Spleen (tissue), 7 donors: ENCODE results near the gene EFHD2.

Source experiments
- POLR2A ChIP-seq, 3 donors: fragments of 450-650 bp; IDR thresholded peaks; one replicate each; pipeline ENCODE4 v1.5.1; 2017; ENCODE audit warnings: antibody characterized with exemption in 3 of 3, mild to moderate bottlenecking in 1 of 3
- POLR2AphosphoS5 ChIP-seq, 3 donors: sonication (generic); formaldehyde crosslinking; IDR thresholded peaks; one replicate each; pipeline ENCODE4 v1.5.1; 2017; ENCODE audit warnings: antibody characterized with exemption in 3 of 3
- TF ChIP-seq, protein P1 (sequence below), 11 experiments: fragments of 200-600 bp in 7 of 11; fragments of 450-650 bp in 4 of 11; sonication (generic) in 4 of 11; IDR thresholded peaks in 8 of 11; conservative IDR thresholded peaks in 3 of 11; 1 replicate in 7 of 11; 2 replicates in 4 of 11; pipeline versions ENCODE4 v1.4.0 to v1.8.0; 2016 to 2021; ENCODE audit warnings: antibody characterized with exemption in 11 of 11, inconsistent platforms in 4 of 11, mild to moderate bottlenecking in 1 of 11
- donor health status: DM: no; HTN: no; CAD: no; lungs with moderate emphysema.
- donor health status: DM: no; HTN: no; CAD: no.
- donor health status: DM: no; HTN: no; CAD: no.

DNA sequence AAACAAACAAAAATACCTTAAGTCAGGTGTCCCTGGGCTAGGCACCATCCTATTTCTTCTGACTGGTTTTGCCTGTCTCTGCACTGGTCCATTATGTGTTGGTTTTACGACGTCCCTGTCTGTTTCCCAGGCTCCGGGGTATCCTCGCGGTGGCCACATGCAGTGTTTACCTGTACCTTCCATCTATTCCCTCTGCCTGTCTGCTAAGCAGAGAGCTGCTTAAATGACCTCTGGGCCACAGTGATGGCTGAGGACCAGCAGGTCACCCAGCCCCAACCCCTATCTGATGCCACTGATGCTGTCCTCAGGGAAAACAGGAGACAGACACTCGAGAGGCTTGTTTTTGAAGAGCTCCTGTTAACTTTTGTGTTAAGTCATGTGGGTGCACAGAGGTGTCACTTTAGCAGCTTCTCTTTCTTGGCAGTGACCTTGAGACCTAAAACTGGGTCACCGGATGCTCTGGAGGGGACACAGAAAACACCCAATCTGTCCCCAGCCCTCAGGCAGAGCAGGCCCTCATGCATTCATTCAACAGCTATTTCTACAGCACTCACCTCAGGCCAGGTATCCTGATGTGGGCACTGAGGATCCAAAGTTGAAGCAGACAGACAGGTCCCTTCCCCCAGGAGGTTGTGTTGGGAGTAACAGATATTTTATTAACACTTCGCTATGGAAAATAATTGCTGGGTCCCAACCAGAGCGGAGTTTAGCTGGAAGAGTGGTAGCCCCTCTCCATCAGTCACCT is 4.4 kb upstream of the EFHD2 start:
- TF ChIP-seq, protein P1, sequence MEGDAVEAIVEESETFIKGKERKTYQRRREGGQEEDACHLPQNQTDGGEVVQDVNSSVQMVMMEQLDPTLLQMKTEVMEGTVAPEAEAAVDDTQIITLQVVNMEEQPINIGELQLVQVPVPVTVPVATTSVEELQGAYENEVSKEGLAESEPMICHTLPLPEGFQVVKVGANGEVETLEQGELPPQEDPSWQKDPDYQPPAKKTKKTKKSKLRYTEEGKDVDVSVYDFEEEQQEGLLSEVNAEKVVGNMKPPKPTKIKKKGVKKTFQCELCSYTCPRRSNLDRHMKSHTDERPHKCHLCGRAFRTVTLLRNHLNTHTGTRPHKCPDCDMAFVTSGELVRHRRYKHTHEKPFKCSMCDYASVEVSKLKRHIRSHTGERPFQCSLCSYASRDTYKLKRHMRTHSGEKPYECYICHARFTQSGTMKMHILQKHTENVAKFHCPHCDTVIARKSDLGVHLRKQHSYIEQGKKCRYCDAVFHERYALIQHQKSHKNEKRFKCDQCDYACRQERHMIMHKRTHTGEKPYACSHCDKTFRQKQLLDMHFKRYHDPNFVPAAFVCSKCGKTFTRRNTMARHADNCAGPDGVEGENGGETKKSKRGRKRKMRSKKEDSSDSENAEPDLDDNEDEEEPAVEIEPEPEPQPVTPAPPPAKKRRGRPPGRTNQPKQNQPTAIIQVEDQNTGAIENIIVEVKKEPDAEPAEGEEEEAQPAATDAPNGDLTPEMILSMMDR (IDR thresholded peaks at IDR 0.05 in 8 of 11, conservative IDR thresholded peaks at IDR 0.05 in 3 of 11) = no peak
- no peak for TF ChIP-seq POLR2A (IDR thresholded peaks at IDR 0.05)
- no peak for TF ChIP-seq POLR2AphosphoS5 (IDR thresholded peaks at IDR 0.05)
